ENCODE data around the gene DNPH1. TPM values are rescaled to one million over a fixed set of nuclear protein-coding genes. Genes with fewer than 3 reads are reported as not detected.

Gene DNPH1
- total RNA-seq, 1 donor = 32.9 TPM

Other genes starting within 250 kb of the DNPH1 start
- 30.8 and 36.8 TPM in 2 replicates for gene PPP2R5D, start 244.9 kb downstream of the DNPH1 start, total RNA-seq
- 42.4 and 47.4 TPM in 2 replicates for gene MEA1, start 215.5 kb downstream of the DNPH1 start, total RNA-seq
- 122 and 123 TPM in 2 replicates for gene KLHDC3, start 215.2 kb downstream of the DNPH1 start, total RNA-seq
- 84.0 and 90.2 TPM in 2 replicates for gene RRP36, start 207.9 kb downstream of the DNPH1 start, total RNA-seq
- gene CUL7, start 175.6 kb downstream of the DNPH1 start, total RNA-seq = 46.9 and 48.5 TPM in 2 replicates
- gene MRPL2, start 170.0 kb downstream of the DNPH1 start, total RNA-seq = 16.2 and 20.6 TPM in 2 replicates
- 17.7 and 20.3 TPM in 2 replicates for gene KLC4, start 169.8 kb downstream of the DNPH1 start, total RNA-seq
- gene PTK7, start 153.2 kb downstream of the DNPH1 start, total RNA-seq = 183 and 190 TPM in 2 replicates
- 17.7 and 20.6 TPM in 2 replicates for gene SRF, start 58.2 kb downstream of the DNPH1 start, total RNA-seq
- gene CUL9, start 47.3 kb downstream of the DNPH1 start, total RNA-seq = 34.4 and 34.5 TPM in 2 replicates
- under 0.01 TPM in 1 of 2 replicates, not detected in the other for gene TTBK1, start 14.0 kb upstream of the DNPH1 start, total RNA-seq
- gene SLC22A7, start 68.8 kb upstream of the DNPH1 start, total RNA-seq = not detected in 2 replicates
- gene CRIP3, start 79.3 kb upstream of the DNPH1 start, total RNA-seq = 0.59 TPM in 1 of 2 replicates, not detected in the other
- gene ZNF318, start 140.2 kb upstream of the DNPH1 start, total RNA-seq = 12.3 and 14.7 TPM in 2 replicates
- 26.4 and 27.1 TPM in 2 replicates for gene ABCC10, start 198.1 kb upstream of the DNPH1 start, total RNA-seq
- 0.29 TPM in 1 of 2 replicates, not detected in the other for gene DLK2, start 226.1 kb upstream of the DNPH1 start, total RNA-seq
- 14.5 and 16.2 TPM in 2 replicates for gene TJAP1, start 248.1 kb upstream of the DNPH1 start, total RNA-seq